Chondrocyte (in vitro differentiated cells): Measurements from ENCODE around the gene FTSJ3. TPM values are rescaled to one million over a fixed set of nuclear protein-coding genes. Genes with fewer than 3 reads are reported as not detected.

Experiments
- DNase-seq: peaks from one replicate; pipeline ENCODE4 v3.0.0; 2021; ENCODE audit warnings: mixed read lengths, low spot score
- H3K27ac Mint-ChIP-seq: one replicate; pipeline ENCODE4 v1.8.0; 2021; ENCODE audit warnings: mild to moderate bottlenecking, moderate library complexity, mixed read lengths; ENCODE audit not compliant: unreplicated experiment
- H3K27me3 Mint-ChIP-seq: 2 replicates; pipeline ENCODE4 v1.8.0; 2021; ENCODE audit warnings: low read depth, mixed read lengths
- H3K36me3 Mint-ChIP-seq: 2 replicates; pipeline ENCODE4 v1.8.0; 2021; ENCODE audit warnings: low read depth, mixed read lengths
- H3K4me1 Mint-ChIP-seq: 2 replicates; pipeline ENCODE4 v1.8.0; 2021; ENCODE audit warnings: low read depth, mild to moderate bottlenecking, mixed read lengths
- H3K4me3 Mint-ChIP-seq: one replicate; pipeline ENCODE4 v1.8.0; 2021; ENCODE audit warnings: mild to moderate bottlenecking, moderate library complexity, mixed read lengths; ENCODE audit not compliant: unreplicated experiment
- H3K9me3 Mint-ChIP-seq: 2 replicates; pipeline ENCODE4 v1.8.0; 2021; ENCODE audit warnings: low read depth, mixed read lengths
- total RNA-seq: library from RNA; stranded (reverse); gene quantifications from 3 replicates; pipeline ENCODE4 v1.2.1, GENCODE V29; 2021
- TF ChIP-seq, protein P1 (sequence below): fragments of 200-600 bp; sonication (generic); IDR thresholded peaks from 2 replicates; pipeline ENCODE4 v1.5.0; 2021; ENCODE audit warnings: antibody characterized with exemption, mild to moderate bottlenecking, moderate library complexity

The FTSJ3 gene
- total RNA-seq, 1 donor from 2014 or later: 26.5 TPM

DNA sequence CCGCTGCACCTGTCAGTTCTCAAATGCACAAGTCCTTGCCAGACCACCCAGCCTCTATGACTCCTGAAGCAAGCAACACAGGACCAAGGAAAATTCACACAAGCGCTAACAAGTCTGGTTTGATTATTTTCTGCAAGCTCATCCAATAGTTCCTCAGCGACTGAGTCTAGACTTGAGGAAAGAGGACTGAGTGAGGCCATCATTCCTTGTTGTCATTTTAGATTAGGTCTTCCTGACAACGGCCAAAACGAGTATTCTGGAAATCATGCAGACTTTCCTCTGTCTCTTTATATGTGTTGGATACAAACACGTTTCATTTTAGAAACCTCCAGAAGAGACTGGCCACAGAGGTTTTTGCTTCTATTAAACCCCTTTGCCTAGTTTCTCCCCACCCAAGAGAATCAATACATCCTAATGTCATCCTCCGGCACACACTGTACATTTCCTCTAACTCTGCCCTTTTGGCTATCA lies 54.6 kb downstream of the FTSJ3 start:
- Mint-ChIP-seq H3K27me3 (no peaks in the 10 kb centered on the region), H3K4me1 (peaks cover 37% of the 10 kb centered on the region), H3K27ac (peak overlapping the region; percentile 99), H3K36me3 (peaks cover 5% of the 10 kb centered on the region), H3K4me3 (peak overlapping the region; percentile 96), H3K9me3 (no peaks in the 10 kb centered on the region)
- TF ChIP-seq, protein P1, sequence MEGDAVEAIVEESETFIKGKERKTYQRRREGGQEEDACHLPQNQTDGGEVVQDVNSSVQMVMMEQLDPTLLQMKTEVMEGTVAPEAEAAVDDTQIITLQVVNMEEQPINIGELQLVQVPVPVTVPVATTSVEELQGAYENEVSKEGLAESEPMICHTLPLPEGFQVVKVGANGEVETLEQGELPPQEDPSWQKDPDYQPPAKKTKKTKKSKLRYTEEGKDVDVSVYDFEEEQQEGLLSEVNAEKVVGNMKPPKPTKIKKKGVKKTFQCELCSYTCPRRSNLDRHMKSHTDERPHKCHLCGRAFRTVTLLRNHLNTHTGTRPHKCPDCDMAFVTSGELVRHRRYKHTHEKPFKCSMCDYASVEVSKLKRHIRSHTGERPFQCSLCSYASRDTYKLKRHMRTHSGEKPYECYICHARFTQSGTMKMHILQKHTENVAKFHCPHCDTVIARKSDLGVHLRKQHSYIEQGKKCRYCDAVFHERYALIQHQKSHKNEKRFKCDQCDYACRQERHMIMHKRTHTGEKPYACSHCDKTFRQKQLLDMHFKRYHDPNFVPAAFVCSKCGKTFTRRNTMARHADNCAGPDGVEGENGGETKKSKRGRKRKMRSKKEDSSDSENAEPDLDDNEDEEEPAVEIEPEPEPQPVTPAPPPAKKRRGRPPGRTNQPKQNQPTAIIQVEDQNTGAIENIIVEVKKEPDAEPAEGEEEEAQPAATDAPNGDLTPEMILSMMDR: no peak
- DNase-seq: no peak

Other genes with a start within 250 kb of the FTSJ3 start
- 17.3 to 19.3 TPM (median 18.3 TPM) in 3 replicates for gene TACO1, start 226.8 kb downstream of the FTSJ3 start, total RNA-seq
- gene MAP3K3, start 205.2 kb downstream of the FTSJ3 start, total RNA-seq: 35.8 to 38.2 TPM (median 37.7 TPM) in 3 replicates
- gene LIMD2, start 127.5 kb downstream of the FTSJ3 start, total RNA-seq: 24.7 to 33.3 TPM (median 32.2 TPM) in 3 replicates
- gene STRADA, start 85.9 kb downstream of the FTSJ3 start, total RNA-seq: 26.2 to 47.3 TPM (median 27.1 TPM) in 3 replicates
- 63.5 to 65.1 TPM (median 64.9 TPM) in 3 replicates for gene CCDC47, start 54.1 kb downstream of the FTSJ3 start, total RNA-seq
- gene DDX42, start 53.5 kb downstream of the FTSJ3 start, total RNA-seq: 94.6 to 120 TPM (median 99.0 TPM) in 3 replicates
- 92.3 to 112 TPM (median 94.9 TPM) in 3 replicates for gene PSMC5, start 232 bp downstream of the FTSJ3 start, total RNA-seq
- gene SMARCD2, start 15.0 kb upstream of the FTSJ3 start, total RNA-seq: 30.7 to 35.1 TPM (median 34.6 TPM) in 3 replicates
- 6.9 TPM in 1 of 3 replicates, not detected in the others for gene CSH2, start 46.0 kb upstream of the FTSJ3 start, total RNA-seq
- not detected in 3 replicates for gene GH2, start 54.3 kb upstream of the FTSJ3 start, total RNA-seq
- 14.0 TPM in 1 of 3 replicates, not detected in the others for gene CSH1, start 68.9 kb upstream of the FTSJ3 start, total RNA-seq
- 0.68 TPM in 1 of 3 replicates, not detected in the others for gene CSHL1, start 83.6 kb upstream of the FTSJ3 start, total RNA-seq
- gene GH1, start 91.2 kb upstream of the FTSJ3 start, total RNA-seq: not detected in 3 replicates
- not detected in 3 replicates for gene CD79B, start 104.7 kb upstream of the FTSJ3 start, total RNA-seq
- not detected in 3 replicates for gene SCN4A, start 145.3 kb upstream of the FTSJ3 start, total RNA-seq
- gene PRR29, start 170.7 kb upstream of the FTSJ3 start, total RNA-seq: 0.28 to 0.35 TPM in 2 of 3 replicates, not detected in the other
- gene ICAM2, start 193.0 kb upstream of the FTSJ3 start, total RNA-seq: not detected in 3 replicates